HTERT RPE-1 (cell line): ENCODE results near the gene USP49.

ENCODE experiments used
- in situ Hi-C: fragments of 300-500 bp; cut with MboI; formaldehyde crosslinking; loops from 4 replicates; pipeline ENCODE4 v1.14.3; 2020; ENCODE audit warnings: low sequenced_read_pairs

The USP49 gene

DNA sequence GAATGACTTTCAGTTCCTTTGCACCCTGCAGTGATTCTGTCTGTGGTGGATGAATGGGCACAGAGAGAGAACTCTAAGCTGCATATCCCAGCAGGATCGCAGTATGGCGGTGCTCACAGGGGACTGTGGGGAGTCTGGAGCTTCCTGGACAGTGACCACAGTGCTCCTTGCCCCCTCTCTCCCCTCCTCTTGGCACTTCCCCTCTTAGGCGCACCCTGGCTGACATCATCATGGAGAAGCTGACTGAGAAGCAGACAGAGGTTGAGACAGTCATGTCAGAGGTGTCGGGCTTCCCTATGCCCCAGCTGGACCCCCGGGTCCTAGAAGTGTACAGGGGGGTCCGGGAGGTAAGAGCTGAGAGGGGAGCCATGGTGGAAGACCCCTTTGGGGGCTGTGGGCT, 34.7 kb upstream of the USP49 start:
- in situ Hi-C loops: no loop called here

DNA sequence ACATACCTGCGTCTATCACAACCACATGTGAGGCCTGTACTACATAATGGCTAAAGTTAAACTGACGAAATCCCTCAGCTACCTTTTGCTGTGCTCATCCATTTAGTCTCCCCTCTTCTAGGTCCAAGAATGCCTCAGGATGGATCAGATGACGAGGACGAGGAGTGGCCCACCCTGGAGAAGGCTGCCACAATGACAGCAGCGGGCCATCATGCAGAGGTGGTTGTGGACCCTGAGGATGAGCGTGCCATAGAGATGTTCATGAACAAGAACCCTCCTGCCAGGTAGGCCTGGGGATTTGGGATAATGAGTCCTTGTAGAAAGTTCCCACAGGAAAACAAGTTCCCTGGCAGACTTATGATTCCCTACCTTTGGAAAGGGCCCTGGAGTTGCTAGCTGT, 32.1 kb upstream of the USP49 start:
- in situ Hi-C loops: no loop called here

DNA sequence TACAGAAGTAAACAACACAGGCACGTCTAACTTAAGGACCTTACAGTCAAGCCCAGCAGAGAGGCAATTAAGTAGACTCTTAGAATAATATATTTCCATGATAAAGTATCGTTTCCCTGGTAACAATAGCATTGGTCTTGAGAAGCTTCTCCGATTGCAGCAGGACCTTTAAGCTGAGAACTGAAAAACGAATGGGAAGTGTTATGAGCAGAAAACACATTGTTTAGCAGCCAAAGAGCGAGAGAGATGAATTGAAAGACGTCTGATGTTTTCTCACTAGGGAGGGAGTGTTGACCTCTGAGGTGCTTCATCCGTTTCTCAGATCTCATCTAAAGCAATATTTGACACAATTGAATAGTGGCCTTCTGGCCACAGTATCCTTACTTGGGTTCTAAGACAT, 27.0 kb upstream of the USP49 start:
- in situ Hi-C loops: no loop called here

DNA sequence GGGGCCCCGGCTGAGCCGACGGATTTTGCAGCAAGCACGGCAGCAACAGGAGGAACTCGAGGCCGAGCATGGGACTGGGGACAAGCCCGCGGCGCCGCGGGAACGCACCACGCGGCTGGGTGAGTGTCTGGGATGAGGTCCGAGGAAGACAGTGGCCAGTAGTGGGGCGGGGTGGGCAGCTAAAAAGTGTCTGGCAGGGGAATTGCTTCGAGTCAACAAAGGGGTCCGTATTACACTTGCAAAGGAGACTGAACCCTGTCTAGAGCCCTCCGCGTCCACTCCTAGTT, 26.5 kb upstream of the USP49 start:
- in situ Hi-C loops: no loop called here

DNA sequence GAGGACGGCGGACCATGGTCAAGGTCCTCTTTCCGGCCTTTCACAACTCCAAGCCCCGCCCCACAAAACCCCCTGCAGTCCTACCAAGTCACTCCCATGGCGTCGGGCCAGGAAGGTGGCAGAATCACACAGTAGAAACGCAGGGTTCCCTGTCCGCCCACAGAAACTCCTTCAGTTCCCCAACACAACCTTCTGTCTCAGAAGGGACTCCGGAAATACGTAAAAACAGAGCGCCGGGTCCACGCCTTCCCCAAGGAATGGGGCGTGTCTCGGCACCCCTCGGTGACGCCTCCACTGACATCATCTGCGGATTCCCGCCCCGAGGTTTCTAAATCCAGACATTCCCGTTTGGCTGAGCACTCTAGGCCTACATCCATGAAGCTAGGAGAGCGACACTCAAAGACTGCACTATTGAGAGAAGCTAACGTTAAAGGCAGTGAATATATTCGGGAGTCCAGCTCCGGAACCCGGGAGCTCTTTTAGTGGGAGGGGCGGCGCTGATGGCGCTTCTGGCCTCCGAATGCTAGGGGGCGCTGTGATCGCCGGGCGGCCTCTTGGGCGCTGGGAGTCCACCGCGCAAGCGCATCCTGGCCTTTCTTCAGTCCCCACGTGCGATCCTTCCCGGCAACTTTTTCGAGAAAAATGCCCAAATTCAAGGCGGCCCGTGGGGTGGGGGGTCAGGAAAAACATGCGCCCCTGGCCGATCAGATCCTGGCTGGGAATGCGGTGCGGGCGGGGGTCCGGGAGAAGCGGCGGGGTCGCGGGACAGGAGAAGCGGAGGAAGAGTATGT, 25.9 kb upstream of the USP49 start, which contains the start of the genes BYSL and MED20:
Gene BYSL, plus strand, starts transcription at position 579 of the 791 bp plus-strand sequence. Its CDS starts 64 bp downstream, at position 643.
Gene MED20, minus strand, starts transcription at position 219 of the 791 bp plus-strand sequence. Its CDS starts 121 bp downstream, at position 98.
- in situ Hi-C loops: no loop called here

DNA sequence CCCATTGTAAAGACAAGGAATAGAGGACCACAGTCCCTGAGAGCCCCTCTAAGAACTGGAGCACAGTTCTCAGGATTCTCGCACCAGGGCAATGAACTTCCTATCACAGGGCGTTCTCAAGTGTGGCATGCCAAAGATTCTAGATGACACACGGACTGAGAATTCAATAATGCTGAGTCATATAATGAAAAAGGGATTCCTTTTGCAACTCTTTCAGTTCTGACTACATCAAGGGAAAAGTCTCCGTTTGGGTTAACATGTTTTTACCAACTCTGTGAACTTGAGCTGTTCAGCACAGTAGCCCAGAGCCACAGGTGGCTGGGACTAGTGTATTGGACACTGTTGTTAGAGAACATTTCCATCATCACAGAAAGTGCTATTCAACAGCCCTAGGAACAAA, 22.4 kb upstream of the USP49 start:
- in situ Hi-C loops: no loop called here

DNA sequence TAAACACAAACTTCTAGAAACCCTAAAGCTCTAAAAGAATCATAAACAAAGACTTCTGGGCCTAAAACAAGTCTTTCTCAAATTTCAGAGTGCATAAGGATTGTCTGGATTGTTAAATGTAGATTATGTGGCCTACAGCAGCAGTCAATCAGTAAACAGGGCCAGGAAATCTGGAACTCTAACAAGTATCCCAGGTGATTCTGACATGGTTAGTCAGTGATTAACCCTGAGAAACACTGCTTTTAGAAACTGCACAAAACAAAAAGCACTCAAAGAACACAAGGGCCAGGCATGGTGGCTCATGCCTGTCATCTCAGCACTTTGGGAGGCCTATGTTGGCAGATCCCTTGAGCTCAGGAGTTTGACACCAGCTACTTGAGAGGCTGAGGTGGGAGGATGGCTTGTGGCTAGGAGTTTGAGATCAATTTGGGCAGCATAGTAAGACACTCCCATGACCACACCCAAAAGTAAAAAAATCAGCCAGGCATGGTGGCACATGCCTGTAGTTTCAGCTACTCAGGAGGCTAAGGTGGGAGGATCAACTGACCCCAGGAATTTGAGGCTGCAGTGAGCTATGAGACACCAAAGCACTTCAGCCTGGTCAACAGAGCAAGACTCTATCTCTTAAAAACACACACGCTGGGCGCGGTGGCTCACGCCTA, 19.8 kb upstream of the USP49 start:
- in situ Hi-C loops: no loop called here

DNA sequence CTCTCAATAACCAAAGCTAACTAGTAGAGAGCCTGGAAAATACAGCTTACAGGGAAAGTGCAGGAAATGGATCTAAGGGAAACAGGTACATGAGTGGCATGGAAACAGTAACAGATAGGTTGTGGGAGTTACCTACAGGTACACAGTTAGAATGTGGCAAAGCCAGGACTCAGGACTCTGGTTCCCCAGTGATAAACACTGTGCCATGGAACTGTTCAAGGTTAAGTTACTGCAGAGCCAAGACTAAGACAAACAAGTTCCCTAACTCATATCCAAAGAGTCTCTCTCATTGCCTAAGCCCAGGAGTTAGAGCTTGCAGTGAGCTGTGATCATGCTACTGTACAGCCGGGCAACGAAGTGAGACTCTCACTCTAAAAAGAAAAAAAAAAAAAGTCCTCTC, 19.2 kb upstream of the USP49 start:
- in situ Hi-C loops: no loop called here

DNA sequence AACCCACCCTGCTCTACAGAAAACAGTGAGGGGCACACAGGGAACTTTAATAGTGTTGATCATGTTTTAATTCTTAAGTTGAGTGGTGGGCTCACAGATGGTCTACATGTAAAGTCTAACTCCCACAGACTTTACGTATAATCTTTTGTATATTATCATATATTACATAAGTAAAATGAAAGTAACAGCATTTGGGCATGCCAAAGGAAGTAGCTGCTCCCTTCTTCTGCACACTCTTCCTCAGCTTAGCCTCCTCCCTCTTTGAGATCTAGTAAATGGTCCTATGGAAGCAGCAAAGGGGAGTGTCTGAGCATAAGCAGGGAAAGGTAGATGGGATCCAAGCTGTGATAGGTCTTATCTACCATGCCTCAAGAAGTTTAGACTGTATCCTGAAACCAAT, 14.6 kb upstream of the USP49 start:
- in situ Hi-C loops: no loop called here

DNA sequence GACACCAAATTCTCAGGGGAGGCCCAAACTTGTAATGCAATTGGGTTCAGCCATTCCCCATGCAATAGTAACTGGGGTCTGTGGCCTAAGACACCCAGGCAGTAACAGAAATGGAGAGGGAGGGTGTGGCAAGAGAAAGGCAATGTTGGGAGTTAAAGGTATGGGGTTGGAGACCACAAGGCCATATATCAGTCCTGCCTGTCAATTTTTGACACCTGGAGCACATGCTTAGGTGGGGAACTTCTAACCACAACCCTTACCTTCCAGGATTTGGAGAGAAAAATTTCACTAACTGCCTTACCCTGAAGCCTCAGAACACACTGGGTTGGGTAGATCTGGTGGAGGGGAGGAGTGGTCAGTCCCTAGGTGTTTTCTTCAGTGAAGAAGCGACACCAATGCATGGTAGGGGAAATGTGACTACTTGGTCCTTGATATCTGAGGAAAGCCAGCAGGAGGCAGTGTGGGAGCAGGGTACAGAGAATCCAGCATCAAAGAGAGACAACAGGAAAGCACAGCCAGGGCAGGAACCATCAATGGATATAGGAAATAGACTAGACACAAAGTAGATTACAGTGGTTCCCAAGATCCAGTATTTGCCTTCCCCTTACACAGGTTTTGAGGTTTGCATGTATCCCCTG, 6.8 kb upstream of the USP49 start:
- in situ Hi-C loops: no loop called here

DNA sequence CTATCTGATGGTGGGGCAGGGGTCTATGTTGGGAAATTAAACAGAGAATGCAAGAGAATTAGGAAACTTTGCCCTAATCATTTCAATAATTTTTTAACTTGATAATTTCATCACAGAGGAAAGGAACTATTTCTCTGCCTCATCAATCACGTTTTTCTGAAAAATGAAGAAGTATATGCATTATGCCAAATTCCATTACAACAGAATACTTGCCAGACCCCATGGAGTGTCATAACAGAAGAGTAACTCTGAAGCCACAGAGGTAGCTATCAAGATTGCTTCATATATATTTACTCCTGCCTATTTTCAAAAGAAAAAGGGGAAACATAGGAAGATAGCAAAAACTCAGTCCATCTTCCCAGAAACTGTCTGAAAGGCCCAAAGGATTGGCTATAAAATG, 5.7 kb upstream of the USP49 start:
- in situ Hi-C loops: no loop called here

DNA sequence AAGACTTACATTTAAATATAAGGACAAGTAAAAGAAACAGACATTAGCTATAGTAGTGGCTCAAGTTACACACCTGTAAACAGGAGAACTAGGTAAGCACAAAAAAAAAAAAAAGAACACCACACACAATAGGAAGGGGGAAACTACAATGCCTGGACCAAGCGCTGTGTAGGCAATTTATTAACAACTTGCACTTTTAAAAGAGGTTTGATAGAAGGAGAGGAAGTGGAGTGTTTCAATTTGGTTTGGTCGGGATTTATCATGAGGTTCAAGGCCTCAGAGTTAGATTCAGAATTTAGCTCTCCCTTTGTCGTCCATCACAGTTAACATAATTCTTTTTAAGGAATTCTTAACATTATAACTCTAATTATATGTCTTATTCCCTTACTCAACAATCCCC, 1.1 kb upstream of the USP49 start:
- in situ Hi-C loops: no loop called here

DNA sequence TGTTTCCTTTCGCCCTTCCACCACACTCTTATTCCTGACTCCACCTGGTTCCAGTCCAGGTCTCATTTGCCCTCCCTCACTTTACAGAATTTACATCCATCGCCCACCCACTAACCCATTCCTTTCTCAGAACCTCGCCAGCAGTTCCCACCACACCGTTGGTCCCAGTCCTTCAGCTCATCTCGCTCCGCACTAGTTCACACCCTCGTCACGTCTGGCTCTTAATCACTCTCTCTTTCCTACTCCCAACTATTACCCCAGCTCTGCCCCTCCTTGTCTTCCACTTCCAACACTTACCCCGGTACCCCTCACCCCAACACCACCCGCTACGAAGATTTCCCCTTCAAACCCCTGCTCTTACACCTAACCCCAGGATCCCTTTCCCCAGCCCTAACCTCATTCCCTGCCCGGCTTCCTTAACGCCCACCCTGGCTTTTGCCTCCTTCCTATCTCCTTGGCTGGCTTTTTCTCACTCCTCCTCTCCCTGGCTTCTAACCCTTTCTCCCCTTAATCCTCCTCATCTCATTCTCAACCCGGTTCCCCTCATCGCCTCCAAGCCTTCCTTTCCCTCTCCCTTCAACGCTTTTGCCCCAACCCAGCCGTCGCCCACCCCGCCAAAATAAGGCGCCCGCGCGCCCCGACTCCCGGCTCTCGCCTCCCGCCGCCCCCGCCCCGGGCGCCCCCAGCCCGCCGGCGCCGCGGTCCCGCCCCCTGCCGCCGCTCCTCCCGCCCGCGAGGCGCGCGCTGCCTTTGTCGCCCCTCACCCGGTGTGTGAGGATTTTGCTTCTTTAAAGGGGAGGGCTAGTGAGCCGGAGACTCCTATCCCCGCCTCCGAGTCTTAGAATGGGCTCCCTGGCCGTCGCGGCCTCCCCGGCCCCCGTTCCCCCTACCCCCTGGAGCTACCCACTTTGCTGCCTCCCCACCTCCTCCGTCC, 542 bp downstream of the USP49 start:
- in situ Hi-C loops: no loop called here

DNA sequence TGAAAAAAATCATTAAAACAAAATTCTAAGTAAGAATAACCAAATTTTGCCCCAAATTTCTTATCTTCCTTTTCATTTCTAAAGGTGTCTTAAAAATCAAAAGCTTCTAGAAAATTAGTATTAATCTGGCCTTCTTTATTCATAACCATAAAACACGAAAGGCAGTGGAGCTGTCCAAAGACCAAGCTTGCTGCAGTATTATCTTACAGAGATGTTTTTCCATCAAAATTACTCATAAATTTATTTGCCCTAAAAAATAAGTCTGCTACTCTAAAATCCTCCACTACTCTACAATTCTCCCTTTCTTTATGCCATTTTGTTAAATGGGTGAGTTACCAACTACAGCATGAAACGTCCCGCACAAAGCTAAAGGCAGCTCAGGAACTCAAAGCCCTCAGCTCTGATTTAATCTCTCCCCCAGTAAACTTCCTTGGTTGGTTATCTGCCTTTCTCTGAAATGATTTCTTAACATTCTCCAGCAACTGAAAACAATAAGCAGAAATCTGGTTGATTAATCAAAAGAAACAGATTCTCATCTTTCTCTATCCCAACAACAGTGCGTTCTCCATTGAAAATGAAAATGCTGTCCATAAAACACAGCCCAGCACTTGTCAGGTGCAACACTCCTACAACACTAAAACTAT, 2.1 kb downstream of the USP49 start:
- in situ Hi-C loops: no loop called here

DNA sequence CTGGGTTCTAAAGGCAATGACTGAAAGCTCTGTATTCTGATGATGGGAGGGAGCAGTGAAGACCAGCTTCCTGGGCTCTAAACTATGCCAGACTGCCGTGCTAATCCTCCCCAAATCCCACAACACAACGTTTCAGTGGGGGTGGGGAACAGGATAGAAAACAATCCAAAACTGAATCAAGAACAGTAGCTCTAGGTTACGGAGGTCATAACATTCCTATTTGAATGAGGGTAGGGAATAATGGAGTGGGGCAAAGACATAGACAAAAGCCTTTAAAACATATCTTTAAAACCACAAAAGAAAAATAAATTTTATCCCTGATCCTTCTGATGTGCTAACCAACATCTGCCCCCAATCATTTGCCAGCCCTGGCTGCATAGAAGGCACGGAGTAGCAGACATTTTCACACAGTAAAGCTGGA, 7.8 kb downstream of the USP49 start:
- in situ Hi-C loops: no loop called here

DNA sequence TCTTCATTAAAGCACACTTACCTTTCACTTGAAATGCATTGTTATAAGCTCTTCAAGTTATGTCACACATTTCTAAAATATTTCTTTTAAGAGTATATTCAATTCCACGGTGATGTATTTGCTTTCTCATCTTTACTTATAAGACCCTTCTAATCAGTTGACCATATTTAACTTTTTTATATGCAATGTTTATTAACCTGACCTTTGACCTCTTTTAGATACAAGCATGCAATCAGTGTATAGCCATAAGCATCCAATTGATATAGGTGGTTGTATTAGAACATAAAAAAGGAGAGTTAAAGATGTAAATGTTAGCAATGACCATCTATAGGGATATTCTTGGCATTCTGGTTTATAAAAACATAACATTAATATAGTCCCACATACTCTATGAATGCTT, 9.2 kb downstream of the USP49 start:
- in situ Hi-C loops: no loop called here

DNA sequence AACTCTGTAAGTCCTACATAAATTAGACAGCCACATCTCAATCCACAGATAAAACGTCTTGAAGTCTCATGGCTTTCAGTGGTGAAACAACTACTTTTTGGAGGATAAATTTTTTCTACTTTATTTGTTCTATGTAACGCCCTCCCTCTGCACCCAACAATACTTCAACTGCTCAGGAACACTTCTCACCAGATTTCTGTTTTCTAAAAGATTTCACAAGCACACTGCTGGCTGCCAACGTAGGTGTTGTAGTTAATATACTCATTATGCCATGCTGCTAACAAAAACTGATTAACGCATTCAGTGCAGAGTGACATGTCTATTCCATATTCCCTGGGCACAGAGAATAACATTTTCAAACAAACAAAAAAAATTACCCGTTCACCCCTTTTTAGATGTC, 10.2 kb downstream of the USP49 start:
- in situ Hi-C loops: no loop called here

DNA sequence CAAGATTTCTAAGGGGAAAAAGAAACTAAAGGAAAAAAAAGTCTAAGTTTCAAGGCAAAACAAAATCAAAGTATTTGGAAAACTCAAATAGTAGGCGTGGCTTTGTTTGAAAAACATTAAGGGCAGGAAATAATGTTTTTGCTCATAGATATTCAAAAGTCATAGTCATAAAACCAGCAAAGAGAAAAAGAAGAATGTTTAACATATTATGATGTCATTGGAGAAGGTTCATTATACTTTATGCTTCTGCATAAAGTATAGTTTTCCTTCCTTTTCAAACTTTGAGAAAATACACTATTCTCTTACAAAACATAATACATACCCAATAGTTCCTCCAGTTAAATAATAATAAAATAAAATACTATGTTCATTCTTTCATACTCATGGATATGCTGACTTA, 13.7 kb downstream of the USP49 start:
- in situ Hi-C loops: no loop called here

DNA sequence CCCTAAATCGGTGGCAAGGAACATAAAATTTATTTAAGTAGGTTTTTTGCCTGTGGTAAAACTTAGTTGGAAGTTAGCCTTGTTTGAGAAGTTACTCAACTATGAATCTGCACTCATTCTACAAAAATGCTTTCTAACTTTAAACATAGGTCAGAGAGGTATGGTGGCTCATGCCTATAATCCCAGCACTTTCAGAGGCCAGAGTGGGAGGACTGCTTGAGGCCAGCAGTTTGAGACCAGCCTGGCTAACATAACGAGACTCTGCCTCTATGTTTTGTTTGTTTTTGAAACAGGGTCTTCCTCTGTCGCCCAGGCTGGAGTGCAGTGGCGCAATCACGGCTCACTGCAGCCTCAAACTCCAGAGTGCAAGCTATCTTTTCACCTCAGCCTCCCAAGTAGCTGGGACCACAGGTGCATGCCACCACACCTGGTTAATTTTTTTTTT, 16.2 kb downstream of the USP49 start:
- in situ Hi-C loops: no loop called here

DNA sequence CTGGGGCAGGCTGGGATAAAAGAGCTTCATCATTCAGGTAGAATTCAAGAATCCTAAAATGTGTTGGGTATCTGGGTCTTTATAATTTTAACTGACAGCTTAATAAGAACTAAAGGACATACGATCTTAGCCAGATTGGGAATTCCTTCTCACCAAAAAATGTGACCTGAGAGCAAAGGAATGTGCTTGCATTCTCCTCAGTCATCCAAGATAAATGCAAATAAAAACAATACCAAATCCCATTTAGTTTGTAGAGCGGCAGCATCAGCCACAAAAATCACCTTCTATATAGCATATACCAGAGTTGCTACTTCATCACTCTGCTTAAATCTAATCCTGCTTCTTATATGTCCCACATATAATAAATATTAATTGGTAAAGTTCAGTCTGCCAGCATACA, 16.9 kb downstream of the USP49 start:
- in situ Hi-C loops: no loop called here
